Nephron (organoid): ENCODE measurements around the gene UBAP2L.
"Not testable (repeated sequence)": the region's sequence is repeated elsewhere in the genome, so short reads cannot be mapped to it uniquely, and the experiment has no call there.

Source experiments
- H3K27ac Mint-ChIP-seq, 3 experiments: 2 replicates each; pipeline ENCODE4 v1.8.0; 2020; ENCODE audit warnings: mixed read lengths in 3 of 3, mild to moderate bottlenecking in 2 of 3, moderate library complexity in 1 of 3
- H3K27me3 Mint-ChIP-seq: 2 replicates; pipeline ENCODE4 v1.8.0; 2021; ENCODE audit warnings: low read depth, mild to moderate bottlenecking, moderate library complexity, mixed read lengths
- H3K36me3 Mint-ChIP-seq: 2 replicates; pipeline ENCODE4 v1.8.0; 2020; ENCODE audit warnings: low read depth, mixed read lengths
- H3K4me1 Mint-ChIP-seq: 2 replicates; pipeline ENCODE4 v1.8.0; 2020; ENCODE audit warnings: mixed read lengths
- H3K4me3 Mint-ChIP-seq, 3 experiments: 2 replicates each; pipeline ENCODE4 v1.8.0; 2020; ENCODE audit warnings: mild to moderate bottlenecking in 3 of 3, mixed read lengths in 3 of 3, moderate library complexity in 2 of 3
- H3K9me3 Mint-ChIP-seq: 2 replicates; pipeline ENCODE4 v1.8.0; 2020; ENCODE audit warnings: mixed read lengths
- CTCF ChIP-seq, 3 experiments: fragments of 200-600 bp; sonication (generic); IDR thresholded peaks; one replicate each; pipeline ENCODE4 v1.5.0; 2021; ENCODE audit warnings: antibody characterized with exemption in 3 of 3; ENCODE audit not compliant: unreplicated experiment in 3 of 3

UBAP2L gene

DNA sequence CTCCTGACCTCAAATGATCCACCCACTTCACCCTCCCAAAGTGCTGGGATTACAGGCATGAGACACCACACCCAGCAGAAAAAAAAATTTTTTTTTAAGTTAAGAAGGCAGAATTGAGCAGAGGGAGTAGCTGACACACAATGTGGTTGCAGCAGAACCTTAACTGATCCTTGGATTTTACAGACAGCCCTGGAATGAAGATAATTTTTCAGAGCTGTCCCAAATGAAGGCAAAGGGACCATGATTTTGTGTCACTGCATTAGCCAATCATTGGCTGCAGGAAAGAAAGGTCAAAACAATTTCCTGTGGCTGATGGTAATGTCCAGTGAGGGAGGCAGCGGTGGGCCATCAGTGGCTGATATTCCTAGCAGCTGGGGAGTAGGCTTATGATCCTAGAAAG lies 80.8 kb downstream of the UBAP2L start:
- no peak overlapping the region for H3K27ac Mint-ChIP-seq
- no peak for TF ChIP-seq CTCF (IDR thresholded peaks at IDR 0.05; ENCODE audit: unreplicated experiment in 3 of 3)
- no peak overlapping the region for H3K4me3 Mint-ChIP-seq
- H3K4me1 Mint-ChIP-seq: no peaks in the 10 kb centered on the region
- H3K9me3 Mint-ChIP-seq: peaks cover 3% of the 10 kb centered on the region
- peaks cover 16% of the 10 kb centered on the region for H3K27me3 Mint-ChIP-seq
- H3K36me3 Mint-ChIP-seq: no peaks in the 10 kb centered on the region

- Mint-ChIP-seq H3K4me1 (no peaks in the 10 kb centered on the region), H3K4me3 (no peak overlapping the region), H3K36me3 (no peaks in the 10 kb centered on the region), H3K27me3 (peaks cover 19% of the 10 kb centered on the region), H3K9me3 (peaks cover 4% of the 10 kb centered on the region), H3K27ac (no peak overlapping the region)
- TF ChIP-seq CTCF (IDR thresholded peaks at IDR 0.05; ENCODE audit: unreplicated experiment in 3 of 3): no peak
Measured at GRCh38 chr1:154304664-154305337, 84.0 kb downstream of the UBAP2L start.

GRCh38 chr1:154306151-154306550 lies 85.4 kb downstream of the UBAP2L start:
- TF ChIP-seq CTCF (IDR thresholded peaks at IDR 0.05; ENCODE audit: unreplicated experiment in 3 of 3): no peak
- no peaks in the 10 kb centered on the region for H3K36me3 Mint-ChIP-seq
- H3K4me3 Mint-ChIP-seq: no peak overlapping the region
- no peak overlapping the region for H3K27ac Mint-ChIP-seq
- H3K27me3 Mint-ChIP-seq: peaks cover 19% of the 10 kb centered on the region
- H3K4me1 Mint-ChIP-seq: no peaks in the 10 kb centered on the region
- peaks cover 4% of the 10 kb centered on the region for H3K9me3 Mint-ChIP-seq

- H3K9me3 Mint-ChIP-seq, H3K27ac Mint-ChIP-seq, H3K4me3 Mint-ChIP-seq, H3K36me3 Mint-ChIP-seq, H3K4me1 Mint-ChIP-seq: not testable (repeated sequence)
- peaks cover 19% of the 10 kb centered on the region for H3K27me3 Mint-ChIP-seq
Measured at GRCh38 chr1:154307670-154308270, 87.0 kb downstream of the UBAP2L start.

- not testable (repeated sequence) for H3K36me3 Mint-ChIP-seq, H3K27ac Mint-ChIP-seq, H3K9me3 Mint-ChIP-seq, H3K4me1 Mint-ChIP-seq, H3K4me3 Mint-ChIP-seq
- peaks cover 19% of the 10 kb centered on the region for H3K27me3 Mint-ChIP-seq
Measured at GRCh38 chr1:154309136-154309535, 88.4 kb downstream of the UBAP2L start.

- not testable (repeated sequence) for H3K4me3 Mint-ChIP-seq, H3K27ac Mint-ChIP-seq, H3K36me3 Mint-ChIP-seq, H3K27me3 Mint-ChIP-seq, H3K9me3 Mint-ChIP-seq, H3K4me1 Mint-ChIP-seq
Measured at GRCh38 chr1:154312229-154313065, 91.7 kb downstream of the UBAP2L start.

DNA sequence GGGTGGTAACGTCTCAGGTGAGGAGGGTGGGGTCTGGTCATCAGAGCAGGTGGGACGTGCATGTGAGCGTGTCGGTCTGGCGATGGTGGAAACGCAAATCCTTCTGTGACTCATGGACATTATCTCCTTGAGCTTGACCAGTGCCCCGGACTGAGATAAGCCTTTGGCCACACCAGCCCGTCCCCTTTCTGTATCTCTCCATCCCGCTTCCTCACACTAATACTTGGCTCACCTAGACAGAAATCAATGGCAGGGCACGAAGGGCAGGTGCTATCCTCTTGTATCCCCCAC lies 92.3 kb downstream of the UBAP2L start:
- Mint-ChIP-seq H3K4me1 (no peaks in the 10 kb centered on the region), H3K9me3 (peaks cover 12% of the 10 kb centered on the region), H3K36me3 (no peaks in the 10 kb centered on the region), H3K27me3 (peaks cover 5% of the 10 kb centered on the region), H3K27ac (no peak overlapping the region), H3K4me3 (no peak overlapping the region)
- no peak for TF ChIP-seq CTCF (IDR thresholded peaks at IDR 0.05; ENCODE audit: unreplicated experiment in 3 of 3)

- not testable (repeated sequence) for H3K4me3 Mint-ChIP-seq, H3K27ac Mint-ChIP-seq, H3K27me3 Mint-ChIP-seq, H3K36me3 Mint-ChIP-seq, H3K4me1 Mint-ChIP-seq
- peaks cover 12% of the 10 kb centered on the region for H3K9me3 Mint-ChIP-seq
Measured at GRCh38 chr1:154314226-154314625, 93.5 kb downstream of the UBAP2L start.
